ENCODE measurements around the gene RTN4RL2. TPM values are rescaled to one million over a fixed set of nuclear protein-coding genes. Genes with fewer than 3 reads are reported as not detected.

RTN4RL2 gene
- total and polyA plus RNA-seq, 9 of the 15 experiments (the other 6 are each of a cell fraction or from before 2014, with no cell fraction given) = 0.06 to 1.9 (median 0.34) TPM; not detected in 4

GRCh38 chr11:57457643-57458023, 2.7 kb upstream of the RTN4RL2 start:
- intact Hi-C loops (cut with micrococcal nuclease) = loop anchor here (1.0 to 5.0 kb wide), 9 partner anchors 23 to 1065 kb away; partner anchors contain the start of gene UBE2L6
- H3K4me2 ChIP-seq (ENCODE audit: insufficient read depth, low read length) = 0 out of 2 replicates have a peak overlapping the region, but pooled peaks have one; percentile 16
- H3K9me1 ChIP-seq (ENCODE audit: control insufficient read depth, insufficient read depth, low read length) = no peaks in the 10 kb centered on the region
- 17% methylated on average over 7 of the region's 7 CpGs for WGBS (ENCODE audit: insufficient coverage, low coverage, missing lambda C conversion rate)
- H3K79me2 ChIP-seq (ENCODE audit: control insufficient read depth, insufficient read depth, low read length) = no peaks in the 10 kb centered on the region
- H3K9ac ChIP-seq (ENCODE audit: insufficient read depth in 1 of 2, low read depth in 2 of 2, low read length in 2 of 2) = peak overlapping the region in 1 of 2 experiments; percentile 0; a peak in 1 of 4 replicates
- ATAC-seq (peak; percentile 5; the same call in 2 of the 3 replicates), FAIRE-seq (no peak), DNase-seq (ENCODE audit: extremely low read depth in 1 of 4, low spot score in 3 of 4) (no peak)
- H3K4me1 ChIP-seq (replicated peaks in 1 of 2; ENCODE audit: control insufficient read depth in 2 of 2, insufficient read depth in 2 of 2, low read length in 2 of 2) = peaks cover 19 to 49% of the 10 kb centered on the region in 2 experiments
- ChIA-PET CTCF (ENCODE audit: low intra/inter-chr PET ratio) (interaction anchor here (0.7 to 3.6 kb wide), 6 partner anchors 23 to 184 kb away, joined by 3 to 32 read pairs (median 3); partner anchors contain the start of gene UBE2L6), POLR2A (interaction anchor here (0.6 to 1.3 kb wide), 4 partner anchors 30 to 284 kb away, joined by 3 to 5 read pairs (median 4); no protein-coding TSS in a partner anchor)
- H3K36me3 ChIP-seq (ENCODE audit: control insufficient read depth, insufficient read depth, low read length) = no peaks in the 10 kb centered on the region
- BruUV-seq (replicated peaks) = no TSS peak
- H3K9me3 ChIP-seq (replicated peaks; ENCODE audit: control insufficient read depth, insufficient read depth, low read depth, low read length) = no peaks in the 10 kb centered on the region
- H2AFZ ChIP-seq (ENCODE audit: low read depth, low read length) = peak overlapping the region; percentile 76
- in situ Hi-C loops (cut with MboI) = loop anchor here (10.0 kb wide), 1 partner anchor 187 kb away; the partner anchor contains the start of gene YPEL4
- no peak overlapping the region for H3K27ac ChIP-seq (ENCODE audit: extremely low read depth, low read depth, low read length)
- no peaks in the 10 kb centered on the region for H3K27me3 ChIP-seq (ENCODE audit: control insufficient read depth in 2 of 2, insufficient read depth in 2 of 2, low read length in 2 of 2)
- peaks cover under 1% of the 10 kb centered on the region; the same call in 1 of the 2 replicates for H4K20me1 ChIP-seq (replicated peaks; ENCODE audit: control insufficient read depth, insufficient read depth, low read length)
- H3K4me3 ChIP-seq = no peak overlapping the region
- TF ChIP-seq ZNF212 (CRISPR knock-in tag; IDR thresholded peaks at IDR 0.05) = no peak
- 0 out of 2 replicates have a peak, but pooled peaks have one; percentile 3 for TF ChIP-seq GABPB1 (CRISPR knock-in tag; IDR thresholded peaks at IDR 0.05)
- TF ChIP-seq TCF7 (IDR thresholded peaks at IDR 0.05; ENCODE audit: borderline replicate concordance) = 0 out of 2 replicates have a peak, but pooled peaks have one; percentile 7
- no peak for TF ChIP-seq ELK1 (CRISPR knock-in tag; IDR thresholded peaks at IDR 0.05)
- TF ChIP-seq YY1 (IDR thresholded peaks at IDR 0.05; ENCODE audit: borderline replicate concordance in 1 of 3, control insufficient read depth in 1 of 3, extremely low read depth in 1 of 3, insufficient read depth in 3 of 3, insufficient read length in 1 of 3, insufficient replicate concordance in 2 of 3, low read depth in 1 of 3, low read length in 2 of 3) = peak in 1 of 3 experiments; percentile 0
- no peak for TF ChIP-seq PHF20 (IDR thresholded peaks at IDR 0.05; ENCODE audit: partially characterized antibody)
- 0 out of 2 replicates have a peak, but pooled peaks have one; percentile 10 for TF ChIP-seq TEAD4 (IDR thresholded peaks at IDR 0.05; ENCODE audit: low read length)
- no peak for TF ChIP-seq TEAD4 (CRISPR knock-in tag; IDR thresholded peaks at IDR 0.05; ENCODE audit: borderline replicate concordance)
- TF ChIP-seq FOS (IDR thresholded peaks at IDR 0.05; ENCODE audit: extremely low read depth, insufficient read length) = no peak
- TF ChIP-seq MAFF (IDR thresholded peaks at IDR 0.05; ENCODE audit: low read length) = no peak
- TF ChIP-seq TCF7L2 (IDR thresholded peaks at IDR 0.05; ENCODE audit: low read depth, low read length) = no peak
- 0 out of 2 replicates have a peak, but pooled peaks have one; percentile 5 for TF ChIP-seq ZBTB7A (IDR thresholded peaks at IDR 0.05; ENCODE audit: borderline replicate concordance, control insufficient read depth, low read depth, low read length)
- no peak for TF ChIP-seq HDAC6 (IDR thresholded peaks at IDR 0.05; ENCODE audit: low read depth, low read length)
- TF ChIP-seq NFRKB (IDR thresholded peaks at IDR 0.05; ENCODE audit: low read depth) = no peak
- no peak for TF ChIP-seq ZNF174 (CRISPR knock-in tag; IDR thresholded peaks at IDR 0.05)
- TF ChIP-seq CTCF (IDR thresholded peaks at IDR 0.05 in 2 of 3, conservative IDR thresholded peaks at IDR 0.05 in 1 of 3; ENCODE audit: insufficient read depth in 2 of 3, low read depth in 1 of 3, low read length in 3 of 3) = peak in 1 of 3 experiments; percentile 5; a peak in 1 of 6 replicates
- no peak for TF ChIP-seq XRCC3 (IDR thresholded peaks at IDR 0.05)
- TF ChIP-seq BHLHE40 (IDR thresholded peaks at IDR 0.05; ENCODE audit: low read length) = peak; percentile 2; the same call in 1 of the 2 replicates
- no peak for TF ChIP-seq CCNT2 (IDR thresholded peaks at IDR 0.05; ENCODE audit: borderline replicate concordance, extremely low read depth, insufficient read length, low read depth, low read length)
